GM20000 (cell line): Measurements from ENCODE around the gene SIGLEC7.

ENCODE experiments used
- DNase-seq: peaks from one replicate; pipeline ENCODE4 v3.0.0; 2012; ENCODE audit warnings: low spot score
- TF ChIP-seq, protein P1 (sequence below): IDR thresholded peaks from 2 replicates; pipeline ENCODE4 v1.5.1; 2012; ENCODE audit warnings: mild to moderate bottlenecking, control low read depth; ENCODE audit errors: extremely low read depth, missing control alignments

SIGLEC7 gene

DNA sequence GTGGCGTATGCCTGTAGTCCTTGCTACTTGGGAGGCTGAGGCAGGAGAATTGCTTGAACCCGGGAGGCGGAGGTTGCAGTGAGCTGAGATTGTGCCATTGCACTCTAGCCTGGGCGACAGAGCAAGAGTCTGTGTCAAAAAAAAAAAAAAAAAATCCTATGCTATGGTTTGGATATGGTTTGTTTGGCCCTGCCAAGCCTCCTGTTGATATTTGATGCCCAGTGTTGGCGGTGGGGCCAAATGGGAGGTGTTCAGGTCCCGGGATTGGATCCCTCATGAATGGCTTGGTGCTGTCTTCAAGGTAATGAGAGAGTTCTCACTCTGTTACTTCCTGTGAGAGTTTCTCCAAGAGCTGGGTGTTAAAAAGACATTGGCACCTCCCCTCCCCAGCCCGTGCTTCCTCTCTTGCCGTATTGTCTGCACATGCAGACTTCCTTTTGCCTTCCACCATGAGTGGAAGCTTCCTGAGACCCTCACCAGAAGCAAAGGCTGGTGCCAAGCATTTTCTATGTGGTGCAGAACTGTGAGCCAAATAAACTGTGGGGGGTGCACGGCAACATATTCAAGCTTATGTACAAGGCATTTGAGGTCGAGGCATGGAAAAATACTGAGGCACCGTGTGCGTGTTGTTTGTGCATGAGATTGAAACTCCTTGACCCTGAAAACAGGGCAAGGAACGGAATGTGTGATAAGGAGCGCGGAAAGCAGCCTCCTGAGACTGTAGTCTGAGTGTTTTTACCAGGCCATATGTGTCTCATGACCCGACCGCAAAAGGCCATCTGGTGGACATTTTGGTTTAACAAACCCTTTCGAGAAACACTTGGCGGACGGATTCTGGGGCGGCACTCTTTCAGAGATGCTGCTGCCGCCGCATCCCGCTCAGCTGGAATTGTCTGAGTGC is 10.1 kb upstream of the SIGLEC7 start:
- peak; percentile 33 for DNase-seq
- TF ChIP-seq, protein P1, sequence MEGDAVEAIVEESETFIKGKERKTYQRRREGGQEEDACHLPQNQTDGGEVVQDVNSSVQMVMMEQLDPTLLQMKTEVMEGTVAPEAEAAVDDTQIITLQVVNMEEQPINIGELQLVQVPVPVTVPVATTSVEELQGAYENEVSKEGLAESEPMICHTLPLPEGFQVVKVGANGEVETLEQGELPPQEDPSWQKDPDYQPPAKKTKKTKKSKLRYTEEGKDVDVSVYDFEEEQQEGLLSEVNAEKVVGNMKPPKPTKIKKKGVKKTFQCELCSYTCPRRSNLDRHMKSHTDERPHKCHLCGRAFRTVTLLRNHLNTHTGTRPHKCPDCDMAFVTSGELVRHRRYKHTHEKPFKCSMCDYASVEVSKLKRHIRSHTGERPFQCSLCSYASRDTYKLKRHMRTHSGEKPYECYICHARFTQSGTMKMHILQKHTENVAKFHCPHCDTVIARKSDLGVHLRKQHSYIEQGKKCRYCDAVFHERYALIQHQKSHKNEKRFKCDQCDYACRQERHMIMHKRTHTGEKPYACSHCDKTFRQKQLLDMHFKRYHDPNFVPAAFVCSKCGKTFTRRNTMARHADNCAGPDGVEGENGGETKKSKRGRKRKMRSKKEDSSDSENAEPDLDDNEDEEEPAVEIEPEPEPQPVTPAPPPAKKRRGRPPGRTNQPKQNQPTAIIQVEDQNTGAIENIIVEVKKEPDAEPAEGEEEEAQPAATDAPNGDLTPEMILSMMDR, result no peak

DNA sequence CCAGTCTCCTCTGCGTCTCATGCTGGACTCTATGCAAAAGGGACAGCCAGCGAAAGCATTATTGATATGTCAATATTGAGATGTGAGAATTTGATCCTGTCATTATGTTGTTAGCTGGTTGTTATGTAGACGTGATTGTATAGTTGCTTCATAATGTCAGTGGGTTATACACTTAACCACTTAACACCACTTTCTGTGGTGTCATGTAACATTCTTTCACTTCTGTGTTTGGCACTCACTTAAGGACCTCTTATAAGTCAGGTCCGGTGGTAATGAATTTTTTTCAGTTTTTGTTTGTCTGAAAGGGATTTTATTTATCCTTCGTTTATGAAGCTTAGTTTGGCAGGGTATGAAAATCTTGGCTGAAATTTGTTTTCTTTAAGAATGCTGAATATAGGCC is 7.1 kb upstream of the SIGLEC7 start:
- DNase-seq, result no peak
- TF ChIP-seq, protein P1, result no peak

DNA sequence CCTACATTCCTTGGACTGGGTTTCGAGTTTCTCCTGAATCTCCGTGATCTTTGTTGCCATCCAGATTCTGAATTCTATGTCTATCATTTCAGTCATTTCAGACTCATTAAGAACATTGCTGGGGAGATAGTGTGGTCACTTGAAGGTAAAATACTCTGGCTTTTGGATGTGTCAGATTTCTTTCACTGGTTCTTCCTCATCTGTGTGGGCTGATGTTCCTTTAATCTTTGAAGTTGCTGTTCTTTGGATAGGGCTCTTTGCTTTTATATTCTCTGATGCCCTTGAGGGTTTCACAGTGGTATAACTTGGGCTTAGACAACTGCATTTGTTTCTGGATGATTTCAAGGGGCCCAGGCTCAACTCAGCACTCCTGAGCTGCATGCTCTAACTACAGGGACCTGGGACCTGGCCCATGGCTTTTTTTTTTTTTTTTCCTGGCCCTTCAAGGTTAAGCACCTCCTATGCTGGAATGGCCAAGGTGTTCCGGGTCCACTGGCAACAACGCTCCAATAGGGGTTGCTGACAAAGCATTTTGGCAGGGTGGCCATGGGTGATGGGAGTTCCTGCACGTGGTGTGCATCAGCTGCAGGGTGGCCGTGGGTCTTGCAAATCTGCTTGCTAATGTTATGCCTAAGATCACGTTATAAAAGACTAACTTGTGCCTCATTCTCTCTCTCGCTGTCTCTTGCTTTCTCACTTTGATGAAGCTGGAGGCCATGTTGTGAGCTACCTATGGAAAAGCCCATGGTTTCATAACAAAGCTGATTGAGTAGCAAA is 5.9 kb upstream of the SIGLEC7 start:
- DNase-seq, result no peak

DNA sequence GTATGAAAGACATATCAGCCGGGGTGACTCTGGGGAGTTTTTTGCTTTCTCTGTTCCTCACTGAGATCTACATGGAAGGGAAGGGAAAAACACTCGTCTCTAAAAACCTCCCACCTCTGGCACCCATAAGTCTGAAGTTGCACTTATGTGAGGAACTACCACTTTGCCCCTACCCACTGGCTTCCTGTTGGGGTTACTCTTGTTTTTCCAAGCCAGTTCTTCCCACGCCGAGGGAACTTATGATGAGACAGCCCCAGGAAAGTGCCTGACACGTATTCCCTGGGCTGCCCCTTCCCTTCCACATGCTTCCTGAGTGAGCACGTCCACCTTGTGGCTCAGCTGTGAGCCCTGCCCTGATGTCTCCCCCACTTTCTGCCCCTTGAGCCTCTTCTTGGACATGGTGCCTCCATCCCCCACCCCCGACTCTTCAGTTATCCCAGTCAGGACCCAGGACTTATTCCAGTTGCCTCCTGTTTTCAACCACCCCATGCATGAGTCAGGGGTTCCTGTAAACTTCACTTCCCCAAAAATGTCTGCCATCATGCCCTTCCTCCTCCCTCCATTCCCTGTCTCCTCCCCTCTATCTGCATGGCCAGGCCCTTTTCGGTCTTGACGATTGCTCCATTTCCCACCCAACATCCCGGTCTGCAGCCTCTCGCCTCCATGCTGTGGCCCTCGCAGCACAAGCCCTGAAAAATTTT is 5.1 kb upstream of the SIGLEC7 start:
- TF ChIP-seq, protein P1, result no peak
- no peak for DNase-seq

More for the DNA sequence above, 5.9 kb upstream of the SIGLEC7 start:
- TF ChIP-seq, protein P1, result no peak

DNA sequence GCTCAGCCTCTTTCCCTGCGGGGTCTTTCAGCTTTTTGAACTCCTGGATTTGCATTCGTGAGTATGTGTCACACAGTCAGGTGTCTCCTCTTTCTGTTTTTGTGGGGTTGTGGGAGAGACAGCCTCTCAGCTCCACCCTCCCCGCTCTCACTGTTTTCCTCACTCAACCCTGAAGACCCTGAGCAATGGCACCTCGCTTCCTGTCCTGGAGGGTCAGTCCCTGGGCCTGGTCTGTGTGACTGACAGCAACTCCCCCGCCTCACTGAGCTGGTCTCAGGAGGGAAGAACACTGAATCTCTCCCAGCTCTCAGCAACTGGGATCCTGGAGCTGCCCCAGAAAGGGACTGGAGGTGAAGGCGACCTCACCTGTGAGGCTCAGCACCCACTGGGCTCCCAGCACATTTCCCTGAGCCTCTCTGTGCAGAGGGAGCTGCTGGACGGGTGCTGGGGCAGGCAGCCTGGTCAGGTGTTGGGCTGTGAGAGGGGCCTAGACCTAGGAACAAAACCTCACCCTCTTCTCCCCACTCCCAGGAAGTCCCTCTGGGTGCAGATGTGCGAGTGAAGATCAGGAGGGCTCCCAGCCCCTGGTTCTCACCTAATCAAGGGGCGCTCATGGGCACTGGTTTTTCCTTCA is 4.2 kb upstream of the SIGLEC7 start:
- DNase-seq, result no peak
- TF ChIP-seq, protein P1, result no peak

DNA sequence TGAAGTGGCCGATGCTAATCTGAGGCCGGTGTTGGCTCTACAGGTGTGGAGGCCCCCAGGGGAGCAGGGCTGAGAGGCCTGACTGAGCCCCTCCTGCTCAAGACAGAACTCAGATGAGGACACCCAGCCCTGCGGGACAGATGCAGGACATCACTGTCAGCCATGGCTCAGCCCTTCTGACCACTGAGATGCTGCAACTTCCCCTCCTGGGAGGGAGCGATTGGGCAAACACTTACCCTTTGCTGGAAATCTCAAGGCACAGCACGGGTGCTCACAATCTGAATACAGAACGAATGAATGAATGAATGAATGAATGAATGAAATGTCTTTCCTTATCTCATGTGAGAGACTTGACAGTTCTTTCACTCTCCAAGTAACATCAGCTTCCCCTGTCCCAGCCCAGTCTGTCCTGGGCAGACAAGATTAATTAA is 3.5 kb upstream of the SIGLEC7 start:
- TF ChIP-seq, protein P1, result no peak
- DNase-seq, result no peak
